ENCODE data around the gene OTOGL.
"Not testable (repeated sequence)": the region's sequence is repeated elsewhere in the genome, so short reads cannot be mapped to it uniquely, and the experiment has no call there.

The OTOGL gene

DNA sequence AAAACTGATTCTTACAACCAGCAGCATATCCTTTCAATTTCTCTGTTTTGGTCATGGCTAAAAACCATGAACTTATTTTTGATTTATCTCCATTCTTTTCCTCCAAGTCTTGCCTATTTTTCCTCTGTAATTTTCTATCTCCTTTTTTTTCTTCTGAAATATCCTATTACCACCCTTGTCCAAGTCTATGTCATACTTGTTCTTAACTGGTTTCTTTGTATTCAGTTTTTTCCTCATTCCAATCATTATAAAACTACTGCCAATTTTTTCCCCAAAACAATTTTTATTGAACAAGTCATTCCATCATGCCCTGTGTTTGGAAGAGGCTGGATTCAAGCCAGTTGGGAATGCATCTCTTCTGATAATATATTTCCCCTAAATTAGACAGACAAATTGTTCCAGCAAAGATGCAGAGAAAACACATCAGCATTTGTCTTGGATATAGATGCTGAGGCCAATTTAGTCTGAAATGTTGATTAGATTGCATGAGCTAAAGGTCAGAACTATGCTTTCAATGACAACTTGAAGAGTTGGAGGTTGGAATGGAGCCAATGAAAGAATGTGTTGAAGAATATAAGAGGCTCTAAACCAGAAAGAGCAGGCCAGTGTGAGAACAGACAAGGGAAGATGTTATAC is 30.7 kb downstream of the OTOGL start:
- Histone ChIP-seq H3K4me3 (ENCODE audit: low read depth, low read length) (no peak overlapping the region), H3K4me1 (ENCODE audit: control insufficient read depth, insufficient read depth, low read length) (no peaks in the 10 kb centered on the region), H3K9ac (ENCODE audit: low read length) (no peak overlapping the region), H3K27me3 (ENCODE audit: control insufficient read depth, insufficient read depth, low read length) (no peaks in the 10 kb centered on the region), H3K27ac (ENCODE audit: low read depth, low read length) (no peak overlapping the region), H3K9me3 (ENCODE audit: control insufficient read depth, insufficient read depth, low read depth, low read length) (peaks cover 4% of the 10 kb centered on the region; the same call in 1 of the 2 replicates), H3K36me3 (ENCODE audit: control insufficient read depth, insufficient read depth, low read length) (no peaks in the 10 kb centered on the region)

DNA sequence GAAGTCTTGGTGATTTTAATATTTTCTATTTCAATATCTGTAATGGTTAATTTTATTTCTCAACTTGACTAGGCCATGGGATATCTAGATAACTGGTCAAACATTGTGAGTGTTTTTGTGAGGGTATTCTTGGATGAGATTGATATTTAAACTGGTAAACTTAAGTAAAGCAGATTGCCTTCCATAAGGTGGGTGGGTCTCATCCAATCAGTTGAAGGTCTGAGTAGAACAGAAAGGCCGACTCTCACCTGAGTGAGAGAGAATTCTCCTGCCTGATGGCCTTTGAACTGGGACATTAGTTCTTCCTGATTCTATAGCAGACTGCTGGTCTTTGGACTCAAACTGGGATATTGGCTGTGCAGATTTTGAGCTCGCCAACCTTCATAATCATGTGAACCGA is 36.3 kb downstream of the OTOGL start:
- Histone ChIP-seq H3K36me3 (ENCODE audit: control insufficient read depth, insufficient read depth, low read length) (no peaks in the 10 kb centered on the region), H3K9me3 (ENCODE audit: control insufficient read depth, insufficient read depth, low read depth, low read length) (no peaks in the 10 kb centered on the region), H3K9ac (ENCODE audit: low read length) (no peak overlapping the region), H3K27ac (ENCODE audit: low read depth, low read length) (no peak overlapping the region), H3K27me3 (ENCODE audit: control insufficient read depth, insufficient read depth, low read length) (no peaks in the 10 kb centered on the region), H3K4me1 (ENCODE audit: control insufficient read depth, insufficient read depth, low read length) (no peaks in the 10 kb centered on the region), H3K4me3 (ENCODE audit: low read depth, low read length) (no peak overlapping the region)

- no peaks in the 10 kb centered on the region for H3K9me3 ChIP-seq (ENCODE audit: control insufficient read depth, insufficient read depth, low read depth, low read length)
- no peaks in the 10 kb centered on the region for H3K4me1 ChIP-seq (ENCODE audit: control insufficient read depth, insufficient read depth, low read length)
- H3K4me3 ChIP-seq (ENCODE audit: low read depth, low read length): no peak overlapping the region
- H3K9ac ChIP-seq (ENCODE audit: low read length): no peak overlapping the region
- H3K27ac ChIP-seq (ENCODE audit: low read depth, low read length): no peak overlapping the region
- no peaks in the 10 kb centered on the region for H3K36me3 ChIP-seq (ENCODE audit: control insufficient read depth, insufficient read depth, low read length)
- no peaks in the 10 kb centered on the region for H3K27me3 ChIP-seq (ENCODE audit: control insufficient read depth, insufficient read depth, low read length)
Observed at GRCh38 chr12:80140005-80140404, 40.7 kb downstream of the OTOGL start.

GRCh38 chr12:80142640-80143039 is 43.3 kb downstream of the OTOGL start:
- H3K36me3 ChIP-seq (ENCODE audit: control insufficient read depth, insufficient read depth, low read length): no peaks in the 10 kb centered on the region
- no peak overlapping the region for H3K9ac ChIP-seq (ENCODE audit: low read length)
- H3K4me1 ChIP-seq (ENCODE audit: control insufficient read depth, insufficient read depth, low read length): no peaks in the 10 kb centered on the region
- H3K9me3 ChIP-seq (ENCODE audit: control insufficient read depth, insufficient read depth, low read depth, low read length): no peaks in the 10 kb centered on the region
- H3K27ac ChIP-seq (ENCODE audit: low read depth, low read length): no peak overlapping the region
- H3K27me3 ChIP-seq (ENCODE audit: control insufficient read depth, insufficient read depth, low read length): no peaks in the 10 kb centered on the region
- no peak overlapping the region for H3K4me3 ChIP-seq (ENCODE audit: low read depth, low read length)

DNA sequence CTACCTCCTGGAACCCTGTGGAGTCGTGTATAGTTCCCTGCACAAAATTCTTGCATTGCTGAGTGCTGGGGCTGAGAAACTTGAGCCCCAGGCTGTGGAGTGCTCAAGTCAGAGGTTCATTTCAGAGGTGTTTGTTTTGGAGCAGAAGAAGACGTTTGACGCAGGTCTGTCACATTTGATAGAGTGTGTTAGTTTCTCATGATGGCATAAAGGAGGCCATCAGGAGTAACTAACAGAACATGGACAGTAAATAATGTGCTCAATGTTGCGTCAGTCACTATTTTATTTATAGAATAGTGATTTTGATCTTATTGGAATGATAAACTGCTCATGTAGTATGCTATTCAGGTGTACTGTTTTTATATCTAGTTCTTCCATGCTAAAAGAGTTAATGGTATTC is 44.2 kb downstream of the OTOGL start:
- H3K27me3 ChIP-seq (ENCODE audit: control insufficient read depth, insufficient read depth, low read length): no peaks in the 10 kb centered on the region
- no peak overlapping the region for H3K27ac ChIP-seq (ENCODE audit: low read depth, low read length)
- no peaks in the 10 kb centered on the region for H3K36me3 ChIP-seq (ENCODE audit: control insufficient read depth, insufficient read depth, low read length)
- H3K9me3 ChIP-seq (ENCODE audit: control insufficient read depth, insufficient read depth, low read depth, low read length): no peaks in the 10 kb centered on the region
- no peaks in the 10 kb centered on the region for H3K4me1 ChIP-seq (ENCODE audit: control insufficient read depth, insufficient read depth, low read length)
- H3K4me3 ChIP-seq (ENCODE audit: low read depth, low read length): no peak overlapping the region
- H3K9ac ChIP-seq (ENCODE audit: low read length): no peak overlapping the region

- not testable (repeated sequence) for H3K27me3 ChIP-seq (ENCODE audit: control insufficient read depth, insufficient read depth, low read length); H3K4me1 ChIP-seq (ENCODE audit: control insufficient read depth, insufficient read depth, low read length); H3K36me3 ChIP-seq (ENCODE audit: control insufficient read depth, insufficient read depth, low read length); H3K9me3 ChIP-seq (ENCODE audit: control insufficient read depth, insufficient read depth, low read depth, low read length)
- Histone ChIP-seq H3K27ac (ENCODE audit: low read depth, low read length) (0 out of 2 replicates have a peak overlapping the region, but pooled peaks have one; percentile 19), H3K4me3 (ENCODE audit: low read depth, low read length) (peak overlapping the region; percentile 53), H3K9ac (ENCODE audit: low read length) (peak overlapping the region; percentile 73)
Observed at GRCh38 chr12:80149547-80150313, 50.4 kb downstream of the OTOGL start.

- H3K36me3 ChIP-seq (ENCODE audit: control insufficient read depth, insufficient read depth, low read length): no peaks in the 10 kb centered on the region
- H3K4me1 ChIP-seq (ENCODE audit: control insufficient read depth, insufficient read depth, low read length): no peaks in the 10 kb centered on the region
- H3K27ac ChIP-seq (ENCODE audit: low read depth, low read length): no peak overlapping the region
- H3K4me3 ChIP-seq (ENCODE audit: low read depth, low read length): no peak overlapping the region
- H3K27me3 ChIP-seq (ENCODE audit: control insufficient read depth, insufficient read depth, low read length): no peaks in the 10 kb centered on the region
- H3K9ac ChIP-seq (ENCODE audit: low read length): no peak overlapping the region
- no peaks in the 10 kb centered on the region for H3K9me3 ChIP-seq (ENCODE audit: control insufficient read depth, insufficient read depth, low read depth, low read length)
Observed at GRCh38 chr12:80151131-80151530, 51.8 kb downstream of the OTOGL start.

DNA sequence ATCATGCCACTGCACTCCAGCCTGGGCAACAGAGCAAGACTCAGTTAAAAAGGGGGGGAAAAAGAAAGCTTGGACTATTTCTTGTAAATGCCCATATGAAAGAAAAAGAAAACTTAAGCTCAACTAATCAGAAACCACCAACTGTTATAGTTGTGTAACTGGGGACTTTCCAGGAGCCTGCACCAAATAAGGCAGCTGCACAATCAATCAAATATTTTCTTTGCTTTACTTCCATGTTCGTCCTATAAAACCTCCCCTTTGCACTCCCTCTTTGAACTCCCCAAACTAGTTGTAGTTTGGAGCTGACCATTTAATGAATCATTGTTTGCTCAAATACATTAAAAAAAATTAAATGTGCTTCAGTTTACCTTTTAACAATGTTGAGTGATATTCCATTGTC is 54.9 kb downstream of the OTOGL start:
- Histone ChIP-seq H3K4me1 (ENCODE audit: control insufficient read depth, insufficient read depth, low read length) (no peaks in the 10 kb centered on the region), H3K9me3 (ENCODE audit: control insufficient read depth, insufficient read depth, low read depth, low read length) (0 out of 2 replicates have a peak, but pooled peaks cover 2% of the 10 kb centered on the region), H3K27me3 (ENCODE audit: control insufficient read depth, insufficient read depth, low read length) (no peaks in the 10 kb centered on the region), H3K4me3 (ENCODE audit: low read depth, low read length) (no peak overlapping the region), H3K27ac (ENCODE audit: low read depth, low read length) (no peak overlapping the region), H3K9ac (ENCODE audit: low read length) (no peak overlapping the region), H3K36me3 (ENCODE audit: control insufficient read depth, insufficient read depth, low read length) (no peaks in the 10 kb centered on the region)

DNA sequence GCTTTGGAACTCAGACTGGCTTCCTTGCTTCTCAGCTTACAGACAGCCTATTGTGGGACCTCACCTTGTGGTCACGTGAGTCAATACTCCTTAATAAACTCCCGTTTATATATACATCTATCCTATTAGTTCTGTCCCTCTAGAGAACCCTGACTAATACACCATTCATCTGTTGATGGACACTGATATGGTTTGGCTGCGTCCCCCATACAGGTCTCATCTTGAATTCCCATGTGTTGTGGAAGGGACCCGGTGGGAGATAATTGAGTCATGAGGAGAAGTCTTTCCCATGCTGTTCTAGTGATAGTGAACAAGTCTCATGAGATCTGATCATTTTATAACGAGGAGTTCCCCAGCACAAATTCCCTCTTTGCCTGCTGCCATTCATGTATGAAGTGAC is 57.0 kb downstream of the OTOGL start:
- Histone ChIP-seq H3K9ac (ENCODE audit: low read length) (no peak overlapping the region), H3K4me3 (ENCODE audit: low read depth, low read length) (no peak overlapping the region), H3K27me3 (ENCODE audit: control insufficient read depth, insufficient read depth, low read length) (no peaks in the 10 kb centered on the region), H3K36me3 (ENCODE audit: control insufficient read depth, insufficient read depth, low read length) (no peaks in the 10 kb centered on the region), H3K9me3 (ENCODE audit: control insufficient read depth, insufficient read depth, low read depth, low read length) (0 out of 2 replicates have a peak, but pooled peaks cover 2% of the 10 kb centered on the region), H3K27ac (ENCODE audit: low read depth, low read length) (no peak overlapping the region), H3K4me1 (ENCODE audit: control insufficient read depth, insufficient read depth, low read length) (no peaks in the 10 kb centered on the region)

DNA sequence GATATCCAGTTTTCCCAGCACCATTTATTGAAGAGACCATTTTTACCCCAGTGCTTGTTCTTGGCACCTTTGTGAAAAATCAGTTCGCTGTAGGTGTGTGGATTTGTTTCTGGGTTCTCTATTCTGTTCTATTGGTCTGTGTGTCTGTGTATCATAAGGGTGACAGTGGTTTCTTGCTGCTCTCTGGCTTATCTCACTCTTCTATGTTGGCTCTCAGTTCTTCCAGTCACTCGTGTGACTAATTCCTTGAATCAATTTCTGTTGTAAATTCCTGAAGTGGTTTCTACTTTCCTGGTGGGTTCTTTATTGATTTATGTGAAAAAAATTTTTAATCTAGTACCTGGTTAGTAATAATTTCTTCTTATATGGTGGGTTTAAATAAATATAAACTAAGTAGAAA is 58.3 kb downstream of the OTOGL start:
- Histone ChIP-seq H3K9me3 (ENCODE audit: control insufficient read depth, insufficient read depth, low read depth, low read length) (0 out of 2 replicates have a peak, but pooled peaks cover 2% of the 10 kb centered on the region), H3K4me3 (ENCODE audit: low read depth, low read length) (no peak overlapping the region), H3K9ac (ENCODE audit: low read length) (no peak overlapping the region), H3K4me1 (ENCODE audit: control insufficient read depth, insufficient read depth, low read length) (no peaks in the 10 kb centered on the region), H3K27ac (ENCODE audit: low read depth, low read length) (no peak overlapping the region), H3K36me3 (ENCODE audit: control insufficient read depth, insufficient read depth, low read length) (no peaks in the 10 kb centered on the region), H3K27me3 (ENCODE audit: control insufficient read depth, insufficient read depth, low read length) (no peaks in the 10 kb centered on the region)

DNA sequence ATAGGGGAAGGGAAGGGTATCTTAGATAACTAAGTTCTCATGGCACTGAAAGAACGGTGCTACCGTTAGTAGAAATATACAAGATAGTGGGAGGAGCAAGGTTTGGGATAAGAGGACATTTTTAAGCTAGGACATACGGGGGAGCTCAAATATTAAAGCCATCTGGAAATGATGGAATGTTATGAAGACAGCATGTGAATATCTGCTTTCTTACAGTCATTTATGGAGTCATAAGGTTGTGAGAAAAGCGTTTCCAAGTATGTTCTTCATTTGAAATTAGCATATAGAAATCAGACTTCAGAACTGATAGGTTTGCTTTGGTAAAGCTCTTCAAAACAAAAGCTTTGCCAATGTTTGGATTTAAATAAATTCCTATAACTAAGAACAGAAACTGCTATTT is 62.3 kb downstream of the OTOGL start:
- H3K4me3 ChIP-seq (ENCODE audit: low read depth, low read length): no peak overlapping the region
- no peaks in the 10 kb centered on the region for H3K36me3 ChIP-seq (ENCODE audit: control insufficient read depth, insufficient read depth, low read length)
- H3K4me1 ChIP-seq (ENCODE audit: control insufficient read depth, insufficient read depth, low read length): no peaks in the 10 kb centered on the region
- no peaks in the 10 kb centered on the region for H3K27me3 ChIP-seq (ENCODE audit: control insufficient read depth, insufficient read depth, low read length)
- H3K9me3 ChIP-seq (ENCODE audit: control insufficient read depth, insufficient read depth, low read depth, low read length): 0 out of 2 replicates have a peak, but pooled peaks cover 2% of the 10 kb centered on the region
- H3K9ac ChIP-seq (ENCODE audit: low read length): no peak overlapping the region
- no peak overlapping the region for H3K27ac ChIP-seq (ENCODE audit: low read depth, low read length)
